Keratinocyte (primary cell): Measurements from ENCODE around the gene MIX23.
A peak's percentile ranks its signal among the peaks of the same experiment; 100 is the strongest.

Experiments
- EZH2 ChIP-seq: IDR thresholded peaks from one replicate; pipeline ENCODE4 v1.6.1; 2012; ENCODE audit warnings: inconsistent platforms, mild to moderate bottlenecking, low read length, moderate library complexity
- TF ChIP-seq, protein P1 (sequence below), 3 experiments: IDR thresholded peaks in 1 of 3; conservative IDR thresholded peaks in 1 of 3; optimal IDR thresholded peaks in 1 of 3; 2 replicates in 2 of 3; 3 replicates in 1 of 3; pipeline versions ENCODE3 to v1.5.1; 2011; ENCODE audit warnings: low read length in 3 of 3, mild to moderate bottlenecking in 3 of 3, moderate library complexity in 2 of 3, control low read depth in 1 of 3, inconsistent platforms in 1 of 3; ENCODE audit not compliant: insufficient read depth in 2 of 3; ENCODE audit errors: extremely low read depth in 1 of 3

DNA sequence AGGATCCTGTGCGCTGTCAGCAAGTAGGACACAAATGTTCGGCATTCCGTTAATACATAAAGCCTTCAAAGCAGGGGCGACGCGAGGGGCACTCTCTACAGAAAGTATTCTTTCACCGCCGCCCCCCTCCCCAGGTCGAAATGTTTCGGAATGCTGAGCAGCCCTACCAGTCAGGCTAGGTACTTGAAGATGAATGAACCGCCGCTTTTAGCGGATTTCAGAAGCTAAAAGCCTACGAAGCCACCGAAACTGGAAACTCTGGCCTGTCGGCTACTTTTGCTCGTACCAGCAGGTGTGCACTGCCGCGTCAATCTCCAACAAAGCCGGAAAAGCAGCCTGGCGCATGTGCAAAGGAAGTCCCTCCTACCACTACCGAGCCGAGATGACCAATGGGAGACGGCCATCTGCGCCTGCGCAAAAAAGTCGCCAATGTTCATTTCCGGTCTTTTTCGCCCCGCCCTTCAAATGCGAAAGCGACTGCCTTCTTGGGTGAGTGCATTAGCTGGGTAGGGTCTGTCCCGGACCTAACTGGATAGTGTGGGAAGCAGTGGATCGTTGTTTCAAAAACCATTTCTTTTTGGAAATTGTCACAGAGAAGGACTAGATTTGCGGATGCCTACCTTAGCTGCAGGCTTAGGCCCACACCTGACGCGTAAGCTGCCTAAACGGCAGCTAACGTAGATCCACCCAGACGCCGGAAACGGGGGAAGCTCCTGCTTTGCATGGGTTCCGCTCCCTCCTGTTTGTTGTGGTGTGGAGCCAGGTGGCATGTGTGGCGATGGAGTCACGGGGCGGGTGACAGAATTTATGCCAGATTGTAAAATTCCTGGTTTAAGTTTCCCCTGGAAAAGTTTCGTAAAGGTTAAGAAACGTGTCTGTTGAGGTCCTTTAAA, 33.0 kb upstream of the MIX23 start, which contains the start of gene WDR5B:
- TF ChIP-seq, protein P1, sequence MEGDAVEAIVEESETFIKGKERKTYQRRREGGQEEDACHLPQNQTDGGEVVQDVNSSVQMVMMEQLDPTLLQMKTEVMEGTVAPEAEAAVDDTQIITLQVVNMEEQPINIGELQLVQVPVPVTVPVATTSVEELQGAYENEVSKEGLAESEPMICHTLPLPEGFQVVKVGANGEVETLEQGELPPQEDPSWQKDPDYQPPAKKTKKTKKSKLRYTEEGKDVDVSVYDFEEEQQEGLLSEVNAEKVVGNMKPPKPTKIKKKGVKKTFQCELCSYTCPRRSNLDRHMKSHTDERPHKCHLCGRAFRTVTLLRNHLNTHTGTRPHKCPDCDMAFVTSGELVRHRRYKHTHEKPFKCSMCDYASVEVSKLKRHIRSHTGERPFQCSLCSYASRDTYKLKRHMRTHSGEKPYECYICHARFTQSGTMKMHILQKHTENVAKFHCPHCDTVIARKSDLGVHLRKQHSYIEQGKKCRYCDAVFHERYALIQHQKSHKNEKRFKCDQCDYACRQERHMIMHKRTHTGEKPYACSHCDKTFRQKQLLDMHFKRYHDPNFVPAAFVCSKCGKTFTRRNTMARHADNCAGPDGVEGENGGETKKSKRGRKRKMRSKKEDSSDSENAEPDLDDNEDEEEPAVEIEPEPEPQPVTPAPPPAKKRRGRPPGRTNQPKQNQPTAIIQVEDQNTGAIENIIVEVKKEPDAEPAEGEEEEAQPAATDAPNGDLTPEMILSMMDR (optimal IDR thresholded peaks at IDR 0.05 in 1 of 3, IDR thresholded peaks at IDR 0.05 in 1 of 3, conservative IDR thresholded peaks at IDR 0.05 in 1 of 3; ENCODE audit: extremely low read depth in 1 of 3, insufficient read depth in 2 of 3, low read length in 3 of 3) = peak in 1 of 3 experiments; percentile 13
- TF ChIP-seq EZH2 = no peak
